OCI-LY7 (cell line): ENCODE data around the gene LEMD1. TPM values are rescaled to one million over a fixed set of nuclear protein-coding genes. Genes with fewer than 3 reads are reported as not detected.
A peak's percentile ranks its signal among the peaks of the same experiment; 100 is the strongest.

ENCODE experiments used
- BruUV-seq: library from RNA; stranded (reverse); fragments of 400-500 nt; replicated peaks from 2 replicates; lab custom pipeline; 2021; lab: Mats Ljungman, UMichigan
- CTCF ChIA-PET: fragments of 300-600 bp; sonication (Branson Sonifier 250); formaldehyde crosslinking; loops from one replicate; lab custom pipeline; 2022; ENCODE audit warnings: antibody characterized with exemption; ENCODE audit not compliant: unreplicated experiment; lab: Charles Lee
- POLR2A ChIA-PET: fragments of 300-600 bp; sonication (Branson Sonifier 250); formaldehyde crosslinking; loops from one replicate; lab custom pipeline; 2022; ENCODE audit warnings: antibody characterized with exemption; lab: Charles Lee
- DNase-seq: peaks from one replicate; pipeline ENCODE4 v3.0.0-alpha.2; 2015; ENCODE audit warnings: low spot score
- H2AFZ ChIP-seq: fragments of 200-600 bp; sonication (generic), shearing (Covaris generic); 2 replicates; pipeline ENCODE4 v1.6.1; 2014; ENCODE audit warnings: mild to moderate bottlenecking, antibody characterized with exemption, low read length, moderate library complexity
- H3K27ac ChIP-seq: fragments of 200-600 bp; sonication (generic); 2 replicates; pipeline ENCODE4 v1.5.1; 2014; ENCODE audit warnings: mixed run types, low read depth, mild to moderate bottlenecking, moderate library complexity, low read length, inconsistent platforms; ENCODE audit not compliant: poor library complexity, severe bottlenecking
- H3K36me3 ChIP-seq: fragments of 200-600 bp; sonication (generic); 2 replicates; pipeline ENCODE4 v1.6.1; 2014; ENCODE audit warnings: mild to moderate bottlenecking, antibody characterized with exemption, low read length, moderate library complexity, mixed read lengths; ENCODE audit not compliant: insufficient read depth
- H3K4me1 ChIP-seq: fragments of 200-600 bp; sonication (generic); 2 replicates; pipeline ENCODE4 v1.5.1; 2014; ENCODE audit warnings: mild to moderate bottlenecking, low read length; ENCODE audit not compliant: insufficient read depth, poor library complexity, severe bottlenecking
- H3K4me2 ChIP-seq: fragments of 200-600 bp; sonication (generic); 2 replicates; pipeline ENCODE4 v1.6.1; 2014; ENCODE audit warnings: mild to moderate bottlenecking, low read length
- H3K4me3 ChIP-seq: fragments of 200-600 bp; sonication (generic); 2 replicates; pipeline ENCODE4 v1.5.1; 2014; ENCODE audit warnings: mild to moderate bottlenecking, low read depth, low read length; ENCODE audit not compliant: poor library complexity, severe bottlenecking
- H3K79me2 ChIP-seq: fragments of 200-600 bp; sonication (generic); 2 replicates; pipeline ENCODE4 v1.6.1; 2016; ENCODE audit warnings: low read depth, mild to moderate bottlenecking, low read length, moderate library complexity, mixed read lengths; ENCODE audit not compliant: insufficient read depth
- H3K9me2 ChIP-seq: fragments of 200-600 bp; sonication (generic); 2 replicates; pipeline ENCODE4 v1.6.1; 2016; ENCODE audit warnings: mild to moderate bottlenecking, low read length, mixed read lengths; ENCODE audit not compliant: insufficient read depth
- H3K9me3 ChIP-seq: fragments of 200-600 bp; sonication (generic); 2 replicates; pipeline ENCODE4 v1.6.1; 2014; ENCODE audit warnings: mild to moderate bottlenecking, mixed run types, low read length, mixed read lengths
- H4K20me1 ChIP-seq: fragments of 200-600 bp; sonication (generic); 2 replicates; pipeline ENCODE4 v1.6.1; 2014; ENCODE audit warnings: mild to moderate bottlenecking, antibody characterized with exemption, low read length, moderate library complexity, mixed read lengths; ENCODE audit not compliant: insufficient read depth
- CTCF ChIP-seq: fragments of 200-600 bp; sonication (generic); conservative IDR thresholded peaks from 2 replicates; pipeline ENCODE4 v1.5.1; 2014; ENCODE audit warnings: mild to moderate bottlenecking, antibody characterized with exemption, low read length, moderate library complexity, mixed read lengths
- EZH2phosphoT487 ChIP-seq: fragments of 200-600 bp; sonication (generic); IDR thresholded peaks from 2 replicates; pipeline ENCODE4 v1.6.1; 2018; ENCODE audit warnings: low read depth, borderline replicate concordance, mild to moderate bottlenecking, mixed run types, antibody characterized with exemption, low read length, moderate library complexity, mixed read lengths
- intact Hi-C: fragments of 100-400 bp; cut with micrococcal nuclease; formaldehyde crosslinking; loops from one replicate; pipeline ENCODE4 v1.10.0; 2022; ENCODE audit not compliant: unreplicated experiment
- total RNA-seq, 2 experiments: library from RNA; depleted of rRNA in 1 of 2; stranded (reverse); fragments of >200 nt in 1 of 2; shearing (Covaris generic) in 1 of 2; gene quantifications; 2 replicates each; pipeline ENCODE4 v1.2.3, GENCODE V29; 2014 to 2022

LEMD1 gene
- total RNA-seq, 2 experiments from 2014 or later, result 0.44 to 0.63 TPM

- no peak for TF ChIP-seq CTCF
- TF ChIP-seq EZH2phosphoT487, result no peak
- BruUV-seq, result no TSS peak
These were observed 71.7 kb downstream of the LEMD1 start for GRCh38 chr1:205350124-205350523.

GRCh38 chr1:205348554-205349487 lies 73.0 kb downstream of the LEMD1 start:
- no peak overlapping the region for H3K4me3 ChIP-seq
- POLR2A ChIA-PET, result no interaction called here

More at GRCh38 chr1:205350124-205350523, 71.7 kb downstream of the LEMD1 start:
- no peak for DNase-seq
- H3K27ac ChIP-seq, result no peak overlapping the region
- ChIA-PET POLR2A (interaction anchor here (0.6 kb wide), 1 partner anchor 157 kb away, joined by 5 read pairs; no protein-coding TSS in a partner anchor), CTCF (no interaction called here)
- H3K9me2 ChIP-seq, result no peaks in the 10 kb centered on the region
- H3K9me3 ChIP-seq, result no peaks in the 10 kb centered on the region
- peaks cover 27% of the 10 kb centered on the region for H3K4me1 ChIP-seq
- H3K4me2 ChIP-seq, result no peak overlapping the region
- H4K20me1 ChIP-seq, result no peaks in the 10 kb centered on the region
- no peaks in the 10 kb centered on the region for H3K36me3 ChIP-seq
- intact Hi-C loops, result loop anchor here (5.0 kb wide), 1 partner anchor 82 kb away; no protein-coding TSS in a partner anchor
- H3K79me2 ChIP-seq, result no peaks in the 10 kb centered on the region
- H3K4me3 ChIP-seq, result no peak overlapping the region
- no peak overlapping the region for H2AFZ ChIP-seq

More at GRCh38 chr1:205348554-205349487, 73.0 kb downstream of the LEMD1 start:
- TF ChIP-seq CTCF, result no peak
- no peak for TF ChIP-seq EZH2phosphoT487
- Histone ChIP-seq H3K36me3 (no peaks in the 10 kb centered on the region), H3K4me1 (peaks cover 27% of the 10 kb centered on the region), H4K20me1 (no peaks in the 10 kb centered on the region), H3K4me2 (peak overlapping the region; percentile 57), H3K9me2 (no peaks in the 10 kb centered on the region), H2AFZ (peak overlapping the region; percentile 9; the same call in 1 of the 2 replicates), H3K79me2 (no peaks in the 10 kb centered on the region), H3K9me3 (no peaks in the 10 kb centered on the region), H3K27ac (no peak overlapping the region)
- CTCF ChIA-PET, result interaction anchor here (0.9 to 1.3 kb wide), 5 partner anchors 10 to 176 kb away, joined by 3 to 7 read pairs (median 3); no protein-coding TSS in a partner anchor
- BruUV-seq, result no TSS peak
- DNase-seq, result peak; percentile 46
- intact Hi-C loops, result no loop called here
